H9 (cell line): ENCODE data around the gene TMCC2. TPM values are rescaled to one million over a fixed set of nuclear protein-coding genes. Genes with fewer than 3 reads are reported as not detected.

Experiments
- DNase-seq: peaks from one replicate; pipeline ENCODE4 v3.0.0-alpha.2; 2017
- H2AFZ ChIP-seq: one replicate; pipeline ENCODE4 v1.6.1; 2013; ENCODE audit warnings: mild to moderate bottlenecking, low read length, control low read depth, moderate library complexity
- H2AK5ac ChIP-seq: 2 replicates; pipeline ENCODE4 v1.6.1; 2013; ENCODE audit warnings: low read length, control low read depth, mixed read lengths; ENCODE audit not compliant: insufficient read length
- H2BK120ac ChIP-seq: one replicate; pipeline ENCODE4 v1.6.1; 2013; ENCODE audit warnings: low read depth, mild to moderate bottlenecking, low read length, control low read depth, inconsistent platforms; ENCODE audit not compliant: poor library complexity, severe bottlenecking
- H2BK12ac ChIP-seq: 2 replicates; pipeline ENCODE4 v1.6.1; 2013; ENCODE audit warnings: low read length, control low read depth, mixed read lengths, low read depth; ENCODE audit not compliant: insufficient read length
- H2BK15ac ChIP-seq: 2 replicates; pipeline ENCODE4 v1.6.1; 2013; ENCODE audit warnings: low read depth, low read length, control low read depth
- H2BK20ac ChIP-seq: one replicate; pipeline ENCODE4 v1.6.1; 2013; ENCODE audit warnings: low read depth, mild to moderate bottlenecking, low read length, control low read depth, inconsistent platforms; ENCODE audit not compliant: poor library complexity, severe bottlenecking
- H2BK5ac ChIP-seq: 2 replicates; pipeline ENCODE4 v1.6.1; 2013; ENCODE audit warnings: low read length, control low read depth, mixed read lengths; ENCODE audit not compliant: insufficient read length
- H3K14ac ChIP-seq: 2 replicates; pipeline ENCODE4 v1.6.1; 2013; ENCODE audit warnings: low read length, control low read depth; ENCODE audit not compliant: insufficient read depth
- H3K18ac ChIP-seq: 2 replicates; pipeline ENCODE4 v1.6.1; 2013; ENCODE audit warnings: low read depth, mild to moderate bottlenecking, mixed read lengths, low read length, control low read depth; ENCODE audit not compliant: insufficient read length
- H3K23ac ChIP-seq: 2 replicates; pipeline ENCODE4 v1.6.1; 2013; ENCODE audit warnings: low read length, control low read depth, mixed read lengths, low read depth; ENCODE audit not compliant: insufficient read length
- H3K23me2 ChIP-seq: 2 replicates; pipeline ENCODE4 v1.6.1; 2013; ENCODE audit warnings: low read depth, mild to moderate bottlenecking, mixed read lengths, low read length, control low read depth; ENCODE audit not compliant: insufficient read length, poor library complexity, severe bottlenecking
- H3K27ac ChIP-seq: 2 replicates; pipeline ENCODE4 v1.5.1; 2013; ENCODE audit warnings: low read length, control low read depth, mixed read lengths, low read depth; ENCODE audit not compliant: insufficient read length
- H3K27me3 ChIP-seq: 2 replicates; pipeline ENCODE4 v1.6.1; 2013; ENCODE audit warnings: low read length, control low read depth, inconsistent platforms; ENCODE audit not compliant: insufficient read depth
- H3K4ac ChIP-seq: 2 replicates; pipeline ENCODE4 v1.6.1; 2013; ENCODE audit warnings: low read depth, mild to moderate bottlenecking, control low read depth, inconsistent platforms, low read length, moderate library complexity
- H3K4me1 ChIP-seq: 2 replicates; pipeline ENCODE4 v1.6.1; 2013; ENCODE audit warnings: low read length, control low read depth, inconsistent platforms; ENCODE audit not compliant: insufficient read depth
- H3K4me2 ChIP-seq: 2 replicates; pipeline ENCODE4 v1.6.1; 2013; ENCODE audit warnings: low read length, control low read depth, mixed read lengths; ENCODE audit not compliant: insufficient read length, insufficient read depth
- H3K56ac ChIP-seq: 2 replicates; pipeline ENCODE4 v1.6.1; 2013; ENCODE audit warnings: low read depth, mild to moderate bottlenecking, mixed read lengths, low read length, control low read depth; ENCODE audit not compliant: insufficient read length
- H3K79me1 ChIP-seq: 2 replicates; pipeline ENCODE4 v1.6.1; 2013; ENCODE audit warnings: low read depth, mild to moderate bottlenecking, moderate library complexity, low read length, control low read depth, inconsistent platforms; ENCODE audit not compliant: insufficient read depth, poor library complexity, severe bottlenecking
- H3K79me2 ChIP-seq: 2 replicates; pipeline ENCODE4 v1.6.1; 2013; ENCODE audit warnings: low read length, control low read depth, inconsistent platforms; ENCODE audit not compliant: insufficient read depth
- H3K9ac ChIP-seq: 2 replicates; pipeline ENCODE4 v1.6.1; 2013; ENCODE audit warnings: low read length, control low read depth, mixed read lengths; ENCODE audit not compliant: insufficient read length; ENCODE audit errors: extremely low read depth
- H3K9me3 ChIP-seq: one replicate; pipeline ENCODE4 v1.6.1; 2013; ENCODE audit warnings: low read depth, low read length, inconsistent platforms; ENCODE audit not compliant: control insufficient read depth
- H3T11ph ChIP-seq: one replicate; pipeline ENCODE4 v1.6.1; 2013; ENCODE audit warnings: mild to moderate bottlenecking, low read length, control low read depth, inconsistent platforms
- H4K20me1 ChIP-seq: one replicate; pipeline ENCODE4 v1.6.1; 2013; ENCODE audit not compliant: control insufficient read depth, insufficient read length, insufficient read depth
- H4K5ac ChIP-seq: 2 replicates; pipeline ENCODE4 v1.6.1; 2013; ENCODE audit warnings: low read depth, mild to moderate bottlenecking, mixed read lengths, low read length, control low read depth; ENCODE audit not compliant: insufficient read length
- H4K8ac ChIP-seq: replicated peaks from 2 replicates; pipeline ENCODE4 v1.6.1; 2013; ENCODE audit warnings: low read length, control low read depth, mixed read lengths, low read depth; ENCODE audit not compliant: insufficient read length
- H4K91ac ChIP-seq: 2 replicates; pipeline ENCODE4 v1.6.1; 2013; ENCODE audit warnings: low read depth, mild to moderate bottlenecking, moderate library complexity, mixed read lengths, low read length, control low read depth; ENCODE audit not compliant: insufficient read length
- H3K27ac Mint-ChIP-seq, 3 experiments: 2 replicates in 2 of 3; 3 replicates in 1 of 3; pipeline ENCODE4 v1.8.0; 2020 to 2021; ENCODE audit warnings: mixed read lengths in 3 of 3, mild to moderate bottlenecking in 1 of 3, moderate library complexity in 1 of 3
- H3K27me3 Mint-ChIP-seq: 2 replicates; pipeline ENCODE4 v1.8.0; 2021; ENCODE audit warnings: low read depth, mild to moderate bottlenecking, moderate library complexity, mixed read lengths
- H3K36me3 Mint-ChIP-seq, 3 experiments: 2 replicates in 2 of 3; 3 replicates in 1 of 3; pipeline ENCODE4 v1.8.0; 2020 to 2021; ENCODE audit warnings: low read depth in 3 of 3, mixed read lengths in 3 of 3; ENCODE audit not compliant: insufficient read depth in 1 of 3
- H3K4me1 Mint-ChIP-seq, 2 experiments: 2 replicates each; pipeline ENCODE4 v1.8.0; 2020; ENCODE audit warnings: mixed read lengths in 2 of 2
- H3K4me3 Mint-ChIP-seq, 2 experiments: 2 replicates in 1 of 2; 3 replicates in 1 of 2; pipeline ENCODE4 v1.8.0; 2020 to 2021; ENCODE audit warnings: mild to moderate bottlenecking in 2 of 2, mixed read lengths in 2 of 2, moderate library complexity in 1 of 2
- H3K9me3 Mint-ChIP-seq, 2 experiments: 2 replicates in 1 of 2; 3 replicates in 1 of 2; pipeline ENCODE4 v1.8.0; 2020; ENCODE audit warnings: mild to moderate bottlenecking in 2 of 2, mixed read lengths in 2 of 2, moderate library complexity in 1 of 2
- CTCF ChIP-seq: fragments of 200-600 bp; sonication (generic); conservative IDR thresholded peaks from 3 replicates; pipeline ENCODE4 v1.8.0; 2021; ENCODE audit warnings: antibody characterized with exemption, mild to moderate bottlenecking
- WGBS: extraction: QIAGEN DNeasy Blood & Tissue Kit; methylation state at CpG from one replicate; pipeline ENCODE4 v1.1.7; 2013; ENCODE audit warnings: missing lambda C conversion rate, low lambda C conversion rate, mixed read lengths; ENCODE audit not compliant: insufficient read length; ENCODE audit errors: extremely low coverage; 5-methylcytosine and 5-hydroxymethylcytosine counted together
- total RNA-seq: library from RNA; stranded (reverse); gene quantifications from 2 replicates; pipeline ENCODE4 v1.2.1, GENCODE V29; 2021

The TMCC2 gene
- total RNA-seq, 1 experiment from 2014 or later, result 11.7 TPM

- Histone ChIP-seq H3K79me1 (no peaks in the 10 kb centered on the region), H2BK12ac (peak overlapping the region; percentile 59), H3K9me3 (no peaks in the 10 kb centered on the region), H3K27ac (peak overlapping the region; percentile 96), H2AK5ac (peak overlapping the region; percentile 38), H3K23ac (no peak overlapping the region), H3K9ac (no peak overlapping the region), H3K23me2 (no peaks in the 10 kb centered on the region), H3K14ac (peak overlapping the region; percentile 88), H4K5ac (peak overlapping the region; percentile 88), H3K4me2 (no peak overlapping the region), H2BK120ac (peak overlapping the region; percentile 71), H3K4me1 (peaks cover 15% of the 10 kb centered on the region), H3K27me3 (no peaks in the 10 kb centered on the region), H2BK5ac (peak overlapping the region; percentile 64), H3T11ph (peak overlapping the region; percentile 24), H4K8ac (peak overlapping the region; percentile 24), H3K56ac (no peak overlapping the region), H3K18ac (peak overlapping the region; percentile 92), H2BK15ac (no peak overlapping the region), H3K79me2 (no peaks in the 10 kb centered on the region), H2BK20ac (no peak overlapping the region), H3K4ac (peak overlapping the region; percentile 88), H4K91ac (peak overlapping the region; percentile 87), H2AFZ (no peak overlapping the region), H4K20me1 (no peaks in the 10 kb centered on the region)
- peak; percentile 27 for DNase-seq
- Mint-ChIP-seq H3K9me3 (no peaks in the 10 kb centered on the region), H3K4me1 (peaks cover 45 to 53% of the 10 kb centered on the region in 2 experiments), H3K36me3 (no peaks in the 10 kb centered on the region; a peak in 1 of 7 replicates), H3K27ac (peak overlapping the region; percentile 96 to 100 (median 97); a peak in 6 of 7 replicates), H3K27me3 (no peaks in the 10 kb centered on the region), H3K4me3 (0 out of 5 replicates have a peak overlapping the region, but pooled peaks of 1 of the 2 experiments have one; percentile 54)
- TF ChIP-seq CTCF, result no peak
- no CpG with 5 or more reads among the region's 10 CpGs for WGBS
Measured at GRCh38 chr1:205293350-205294074, 65.8 kb downstream of the TMCC2 start.
